PC-3 (cell line): Measurements from ENCODE around the gene PTPRE. TPM values are rescaled to one million over a fixed set of nuclear protein-coding genes. Genes with fewer than 3 reads are reported as not detected.

Experiments used
- ATAC-seq: fragments of 200-7000 bp; cut with Tn5 transposase; 2 replicates; pipeline ENCODE4 v1.9.1; 2020; ENCODE audit warnings: mild to moderate bottlenecking, moderate library complexity
- BruUV-seq: library from RNA; stranded (reverse); fragments of 400-500 nt; replicated peaks from 2 replicates; lab custom pipeline; 2021; lab: Mats Ljungman, UMichigan
- CTCF ChIA-PET: fragments of 300-600 bp; sonication (Branson Sonifier 250); formaldehyde crosslinking; loops from one replicate; lab custom pipeline; 2022; ENCODE audit warnings: antibody characterized with exemption; lab: Charles Lee
- POLR2A ChIA-PET: fragments of 300-600 bp; sonication (Branson Sonifier 250); formaldehyde crosslinking; loops from one replicate; lab custom pipeline; 2022; ENCODE audit warnings: antibody characterized with exemption; ENCODE audit not compliant: unreplicated experiment; lab: Charles Lee
- DNase-seq: peaks from one replicate; pipeline ENCODE4 v3.0.0-alpha.2; 2015
- H2AFZ ChIP-seq: fragments of 300-600 bp; sonication (generic); 2 replicates; pipeline ENCODE4 v1.6.0; 2016; ENCODE audit warnings: antibody characterized with exemption, low read length
- H3F3A ChIP-seq: fragments of 300-600 bp; sonication (generic); one replicate; pipeline ENCODE4 v1.6.0; 2017; ENCODE audit warnings: antibody characterized with exemption, low read length, control low read depth, mild to moderate bottlenecking; ENCODE audit not compliant: unreplicated experiment
- H3K27ac ChIP-seq: fragments of 300-600 bp; sonication (generic); 2 replicates; pipeline ENCODE4 v1.5.1; 2016; ENCODE audit warnings: mild to moderate bottlenecking, low read length
- H3K27me3 ChIP-seq: fragments of 300-600 bp; sonication (generic); 2 replicates; pipeline ENCODE4 v1.6.1; 2016; ENCODE audit warnings: low read length, mixed read lengths
- H3K36me3 ChIP-seq: fragments of 300-600 bp; sonication (generic); 2 replicates; pipeline ENCODE4 v1.6.1; 2016; ENCODE audit warnings: low read depth, mixed run types, low read length, mixed read lengths
- H3K4me1 ChIP-seq: fragments of 300-600 bp; sonication (generic); 2 replicates; pipeline ENCODE4 v1.5.1; 2016; ENCODE audit warnings: low read length; ENCODE audit not compliant: insufficient read depth
- H3K4me2 ChIP-seq: fragments of 300-600 bp; sonication (generic); 2 replicates; pipeline ENCODE4 v1.6.0; 2016; ENCODE audit warnings: low read length
- H3K4me3 ChIP-seq: fragments of 300-600 bp; sonication (generic); 2 replicates; pipeline ENCODE4 v1.5.1; 2016; ENCODE audit warnings: mild to moderate bottlenecking, low read length, mixed read lengths
- H3K79me2 ChIP-seq: fragments of 300-600 bp; sonication (generic); 2 replicates; pipeline ENCODE4 v1.6.1; 2017; ENCODE audit warnings: low read length, mixed read lengths
- H3K9ac ChIP-seq: fragments of 300-600 bp; sonication (generic); 2 replicates; pipeline ENCODE4 v1.6.0; 2016; ENCODE audit warnings: mild to moderate bottlenecking, low read length
- H3K9me2 ChIP-seq: fragments of 300-600 bp; sonication (generic); replicated peaks from 2 replicates; pipeline ENCODE4 v1.6.1; 2016; ENCODE audit warnings: mixed run types, low read length, mixed read lengths
- H3K9me3 ChIP-seq: fragments of 300-600 bp; sonication (generic); 2 replicates; pipeline ENCODE4 v1.6.1; 2016; ENCODE audit warnings: low read length, mixed read lengths
- H4K20me1 ChIP-seq: fragments of 300-600 bp; sonication (generic); 2 replicates; pipeline ENCODE4 v1.6.1; 2016; ENCODE audit warnings: low read length, mixed read lengths
- EZH2 ChIP-seq: fragments of 300-600 bp; sonication (generic); IDR thresholded peaks from one replicate; pipeline ENCODE4 v1.6.1; 2017; ENCODE audit warnings: antibody characterized with exemption, mild to moderate bottlenecking, low read length; ENCODE audit not compliant: unreplicated experiment
- EZH2phosphoT487 ChIP-seq: fragments of 300-600 bp; sonication (generic); IDR thresholded peaks from 2 replicates; pipeline ENCODE4 v1.6.1; 2018; ENCODE audit warnings: mild to moderate bottlenecking, antibody characterized with exemption, low read length, borderline replicate concordance
- intact Hi-C: fragments of 100-400 bp; cut with micrococcal nuclease; formaldehyde crosslinking; loops from 2 replicates; pipeline ENCODE4 v1.9.0; 2023
- total RNA-seq: library from RNA; depleted of rRNA; stranded (reverse); fragments of >200 nt; gene quantifications from 2 replicates; pipeline ENCODE4 v1.2.3, GENCODE V29; 2014
- TF ChIP-seq, protein P1 (sequence below): fragments of 300-600 bp; sonication (generic); conservative IDR thresholded peaks from 2 replicates; pipeline ENCODE4 v1.5.1; 2017; ENCODE audit warnings: antibody characterized with exemption, low read depth, mild to moderate bottlenecking, low read length

Gene PTPRE
- total RNA-seq, 1 experiment from 2014 or later = 3.1 TPM

DNA sequence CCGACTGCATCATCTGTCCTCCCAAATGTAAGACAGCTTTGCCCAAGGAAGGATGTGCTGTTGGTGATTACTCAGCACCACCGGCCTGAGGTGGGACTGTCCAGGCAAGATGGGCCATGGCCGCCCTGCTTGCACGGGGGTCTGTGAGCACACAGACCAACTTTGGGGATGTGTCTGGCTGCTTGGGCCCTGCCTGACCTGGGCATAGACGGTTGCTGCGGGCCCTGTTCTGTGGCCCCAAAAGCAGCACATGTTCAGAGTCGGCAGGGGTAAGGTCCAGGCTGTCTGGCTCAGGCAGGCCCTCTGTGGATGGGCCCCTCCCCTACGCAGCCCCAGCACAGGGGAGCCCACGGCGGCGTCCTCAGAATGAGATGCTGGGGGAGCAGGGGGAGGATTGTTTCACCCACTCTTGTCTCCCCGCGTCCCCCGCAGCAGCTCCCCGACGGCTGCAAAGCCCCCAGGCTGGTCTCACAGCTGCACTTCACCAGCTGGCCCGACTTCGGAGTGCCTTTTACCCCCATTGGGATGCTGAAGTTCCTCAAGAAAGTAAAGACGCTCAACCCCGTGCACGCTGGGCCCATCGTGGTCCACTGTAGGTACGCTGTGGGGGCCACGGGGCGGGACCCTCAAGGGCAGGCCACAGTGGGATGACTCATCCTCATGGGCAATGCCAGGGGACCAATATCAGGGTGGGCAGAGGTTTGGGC is 160.9 kb downstream of the PTPRE start:
- DNase-seq (no peak), ATAC-seq (no peak)
- no peak overlapping the region for H3K27ac ChIP-seq
- intact Hi-C loops = loop anchor here (2.0 to 5.0 kb wide), 2 partner anchors 161 to 351 kb away; partner anchors contain the start of gene PTPRE
- H3K4me2 ChIP-seq = no peak overlapping the region
- H3F3A ChIP-seq = no peaks in the 10 kb centered on the region
- H3K79me2 ChIP-seq = no peaks in the 10 kb centered on the region
- no peaks in the 10 kb centered on the region for H4K20me1 ChIP-seq
- no peaks in the 10 kb centered on the region for H3K36me3 ChIP-seq
- H2AFZ ChIP-seq = no peak overlapping the region
- no TSS peak for BruUV-seq
- no peaks in the 10 kb centered on the region for H3K9me3 ChIP-seq
- H3K9ac ChIP-seq = no peak overlapping the region
- TF ChIP-seq EZH2 (no peak), EZH2phosphoT487 (no peak)
- TF ChIP-seq, protein P1, sequence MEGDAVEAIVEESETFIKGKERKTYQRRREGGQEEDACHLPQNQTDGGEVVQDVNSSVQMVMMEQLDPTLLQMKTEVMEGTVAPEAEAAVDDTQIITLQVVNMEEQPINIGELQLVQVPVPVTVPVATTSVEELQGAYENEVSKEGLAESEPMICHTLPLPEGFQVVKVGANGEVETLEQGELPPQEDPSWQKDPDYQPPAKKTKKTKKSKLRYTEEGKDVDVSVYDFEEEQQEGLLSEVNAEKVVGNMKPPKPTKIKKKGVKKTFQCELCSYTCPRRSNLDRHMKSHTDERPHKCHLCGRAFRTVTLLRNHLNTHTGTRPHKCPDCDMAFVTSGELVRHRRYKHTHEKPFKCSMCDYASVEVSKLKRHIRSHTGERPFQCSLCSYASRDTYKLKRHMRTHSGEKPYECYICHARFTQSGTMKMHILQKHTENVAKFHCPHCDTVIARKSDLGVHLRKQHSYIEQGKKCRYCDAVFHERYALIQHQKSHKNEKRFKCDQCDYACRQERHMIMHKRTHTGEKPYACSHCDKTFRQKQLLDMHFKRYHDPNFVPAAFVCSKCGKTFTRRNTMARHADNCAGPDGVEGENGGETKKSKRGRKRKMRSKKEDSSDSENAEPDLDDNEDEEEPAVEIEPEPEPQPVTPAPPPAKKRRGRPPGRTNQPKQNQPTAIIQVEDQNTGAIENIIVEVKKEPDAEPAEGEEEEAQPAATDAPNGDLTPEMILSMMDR = no peak
- H3K9me2 ChIP-seq = no peaks in the 10 kb centered on the region
- no peaks in the 10 kb centered on the region for H3K27me3 ChIP-seq
- CTCF ChIA-PET = no interaction called here
- H3K4me1 ChIP-seq = no peaks in the 10 kb centered on the region
- no peak overlapping the region for H3K4me3 ChIP-seq
- POLR2A ChIA-PET = no interaction called here

DNA sequence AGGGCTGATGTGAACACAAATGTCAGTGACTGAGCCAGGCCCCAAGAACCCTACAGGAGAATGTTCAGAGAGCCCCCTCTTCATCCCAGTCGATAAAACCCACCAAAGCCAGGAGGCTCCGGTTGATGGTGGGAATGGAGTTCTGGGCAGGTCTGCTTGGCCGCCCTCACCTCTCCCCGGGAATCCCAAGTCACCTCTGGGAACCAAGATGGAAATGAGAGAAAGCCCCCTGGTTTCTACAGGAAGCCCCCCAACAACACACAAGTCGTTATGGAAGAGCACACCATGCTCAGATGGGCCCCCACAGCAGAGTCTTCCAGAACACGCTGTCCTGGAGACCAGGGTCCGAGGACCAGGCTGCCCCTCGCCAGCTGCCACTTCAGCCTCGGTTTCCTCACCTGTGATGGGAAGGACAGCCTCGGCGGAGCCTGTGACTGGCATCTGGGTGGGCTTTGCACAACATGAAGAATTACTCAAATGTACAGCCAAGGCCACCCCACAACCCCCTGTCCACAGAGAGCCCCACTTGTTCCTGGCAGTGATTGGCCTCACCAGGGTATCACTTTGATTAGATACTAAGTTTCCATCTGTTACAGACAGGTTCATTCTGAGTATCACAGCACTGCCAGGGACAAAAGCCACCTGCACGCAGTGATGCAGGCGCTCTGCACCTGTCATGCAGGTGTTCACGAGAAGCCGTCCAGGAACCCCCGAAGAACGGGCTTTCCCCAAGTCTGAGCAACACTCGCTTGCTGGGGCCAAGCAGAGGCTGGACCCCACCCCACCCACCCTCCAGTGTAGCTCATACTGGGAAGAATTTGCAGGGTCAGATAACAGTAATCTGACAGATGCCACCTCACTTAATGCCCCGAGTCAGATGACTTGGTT is 161.7 kb downstream of the PTPRE start:
- Histone ChIP-seq H3F3A (no peaks in the 10 kb centered on the region), H3K9me2 (no peaks in the 10 kb centered on the region), H3K27me3 (no peaks in the 10 kb centered on the region), H3K27ac (no peak overlapping the region), H3K36me3 (no peaks in the 10 kb centered on the region), H4K20me1 (no peaks in the 10 kb centered on the region), H3K4me3 (no peak overlapping the region), H3K9me3 (no peaks in the 10 kb centered on the region), H3K9ac (no peak overlapping the region), H2AFZ (no peak overlapping the region), H3K4me1 (no peaks in the 10 kb centered on the region), H3K79me2 (no peaks in the 10 kb centered on the region), H3K4me2 (no peak overlapping the region)
- BruUV-seq = no TSS peak
- intact Hi-C loops = loop anchor here (1.0 to 5.0 kb wide), 4 partner anchors 33 to 351 kb away; partner anchors contain the start of gene PTPRE
- CTCF ChIA-PET = interaction anchor here (0.5 to 1.4 kb wide), 6 partner anchors 21 to 162 kb away, joined by 3 to 15 read pairs (median 5); partner anchors contain the start of gene PTPRE
- DNase-seq (no peak), ATAC-seq (no peak)
- TF ChIP-seq EZH2phosphoT487 = no peak
- TF ChIP-seq EZH2 = no peak
- TF ChIP-seq, protein P1 = no peak
- POLR2A ChIA-PET = no interaction called here
